NCI-H1417 treated with DMSO at 0.1 percent for 48 hours (cell line): ENCODE results near the gene COX20.

Source experiments
- DNase-seq: peaks from one replicate; lab custom pipeline; 2025; lab: John Stamatoyannopoulos, UW

Gene COX20

GRCh38 chr1:244851546-244852231 lies 16.2 kb downstream of the COX20 start:
- DNase-seq = no peak

GRCh38 chr1:244852694-244853093 lies 17.2 kb downstream of the COX20 start:
- DNase-seq = no peak

GRCh38 chr1:244854166-244854565 lies 18.7 kb downstream of the COX20 start:
- no peak for DNase-seq

GRCh38 chr1:244854865-244855578 lies 19.6 kb downstream of the COX20 start:
- DNase-seq = no peak

GRCh38 chr1:244857761-244858160 lies 22.3 kb downstream of the COX20 start:
- DNase-seq = no peak

GRCh38 chr1:244858357-244858756 lies 22.9 kb downstream of the COX20 start:
- no peak for DNase-seq

- no peak for DNase-seq
These were observed 24.6 kb downstream of the COX20 start for GRCh38 chr1:244860078-244860477.

GRCh38 chr1:244860914-244861610 lies 25.6 kb downstream of the COX20 start:
- DNase-seq = no peak

- no peak for DNase-seq
These were observed 26.2 kb downstream of the COX20 start for GRCh38 chr1:244861683-244862082.

GRCh38 chr1:244862354-244862698 lies 26.9 kb downstream of the COX20 start:
- no peak for DNase-seq

GRCh38 chr1:244862699-244863490 lies 27.4 kb downstream of the COX20 start:
- DNase-seq = peak; percentile 70

- no peak for DNase-seq
These were observed 28.2 kb downstream of the COX20 start for GRCh38 chr1:244863491-244864252.

GRCh38 chr1:244864253-244865027 lies 29.0 kb downstream of the COX20 start, which contains the start of gene HNRNPU:
Gene HNRNPU (minus strand): TSS chr1:244864543. CDS start chr1:244864307, 236 bp downstream.
- peak; percentile 79 for DNase-seq

- DNase-seq = no peak
These were observed 29.5 kb downstream of the COX20 start for GRCh38 chr1:244865028-244865371.

- DNase-seq = no peak
These were observed 30.4 kb downstream of the COX20 start for GRCh38 chr1:244865820-244866219.

- no peak for DNase-seq
These were observed 30.9 kb downstream of the COX20 start for GRCh38 chr1:244866355-244866754.

- DNase-seq = no peak
These were observed 33.3 kb downstream of the COX20 start for GRCh38 chr1:244868484-244869363.

GRCh38 chr1:244869364-244869827 lies 33.9 kb downstream of the COX20 start:
- no peak for DNase-seq

GRCh38 chr1:244869950-244870349 lies 34.5 kb downstream of the COX20 start:
- no peak for DNase-seq
